SU-DHL-6 (cell line): Measurements from ENCODE around the gene ANKS1B.

Source experiments
- H2AFZ ChIP-seq: fragments of 200-600 bp; sonication (generic); 2 replicates; pipeline ENCODE4 v1.6.1; 2014; ENCODE audit warnings: low read depth, mild to moderate bottlenecking, moderate library complexity, mixed read lengths, antibody characterized with exemption, low read length; ENCODE audit not compliant: severe bottlenecking
- H3F3A ChIP-seq: fragments of 200-600 bp; shearing (Covaris generic); 2 replicates; pipeline ENCODE4 v1.6.0; 2016; ENCODE audit warnings: antibody characterized with exemption, mild to moderate bottlenecking; ENCODE audit not compliant: insufficient read depth
- H3K27ac ChIP-seq: fragments of 200-600 bp; sonication (generic); 2 replicates; pipeline ENCODE4 v1.5.1; 2016; ENCODE audit warnings: low read depth, mild to moderate bottlenecking, low read length, moderate library complexity, mixed read lengths
- H3K27me3 ChIP-seq: fragments of 200-600 bp; sonication (generic), shearing (Covaris generic); 2 replicates; pipeline ENCODE4 v1.6.0; 2014; ENCODE audit warnings: mild to moderate bottlenecking, low read length
- H3K36me3 ChIP-seq: fragments of 200-600 bp; sonication (generic); 2 replicates; pipeline ENCODE4 v1.6.1; 2014; ENCODE audit warnings: mild to moderate bottlenecking, low read length, mixed read lengths
- H3K4me2 ChIP-seq: fragments of 300-600, 200-600 bp; shearing (Covaris generic), sonication (generic); 2 replicates; pipeline ENCODE4 v1.6.0; 2014; ENCODE audit warnings: low read length, low read depth, mild to moderate bottlenecking; ENCODE audit not compliant: poor library complexity, severe bottlenecking
- H3K4me3 ChIP-seq: fragments of 200-600 bp; sonication (generic); 2 replicates; pipeline ENCODE4 v1.5.1; 2014; ENCODE audit warnings: antibody characterized with exemption, low read length, mild to moderate bottlenecking, mixed read lengths; ENCODE audit not compliant: insufficient read depth, poor library complexity, severe bottlenecking
- H3K79me2 ChIP-seq: fragments of 200-600 bp; sonication (generic); 2 replicates; pipeline ENCODE4 v1.6.1; 2014; ENCODE audit warnings: mild to moderate bottlenecking, low read length, moderate library complexity; ENCODE audit not compliant: insufficient read depth
- H3K9ac ChIP-seq: fragments of 200-600 bp; sonication (generic); 2 replicates; pipeline ENCODE4 v1.7.0; 2014; ENCODE audit warnings: mild to moderate bottlenecking, low read length
- H3K9me2 ChIP-seq: fragments of 200-600 bp; sonication (generic); replicated peaks from 2 replicates; pipeline ENCODE4 v1.6.1; 2014; ENCODE audit warnings: low read length; ENCODE audit not compliant: insufficient read depth
- H3K9me3 ChIP-seq: fragments of 200-600 bp; sonication (generic); 2 replicates; pipeline ENCODE4 v1.6.1; 2014; ENCODE audit warnings: low read length, mixed read lengths; ENCODE audit not compliant: insufficient read depth
- H4K20me1 ChIP-seq: fragments of 200-600 bp; sonication (generic); 2 replicates; pipeline ENCODE4 v1.6.1; 2014; ENCODE audit warnings: low read depth, mild to moderate bottlenecking, antibody characterized with exemption, low read length, moderate library complexity, mixed read lengths
- EZH2phosphoT487 ChIP-seq: fragments of 200-600 bp; sonication (generic), shearing (Covaris generic); conservative IDR thresholded peaks from 2 replicates; pipeline ENCODE4 v1.6.1; 2018; ENCODE audit warnings: mild to moderate bottlenecking, antibody characterized with exemption, low read length, moderate library complexity, mixed read lengths
- TF ChIP-seq, protein P1 (sequence below): fragments of 200-600 bp; sonication (generic); IDR thresholded peaks from one replicate; pipeline ENCODE4 v1.5.1; 2017; ENCODE audit warnings: antibody characterized with exemption, mild to moderate bottlenecking, low read length, moderate library complexity; ENCODE audit not compliant: insufficient read depth, poor library complexity, severe bottlenecking

Gene ANKS1B

GRCh38 chr12:98751580-98752115 lies 1233.1 kb downstream of the ANKS1B start:
- no peak overlapping the region for H3K27ac ChIP-seq

DNA sequence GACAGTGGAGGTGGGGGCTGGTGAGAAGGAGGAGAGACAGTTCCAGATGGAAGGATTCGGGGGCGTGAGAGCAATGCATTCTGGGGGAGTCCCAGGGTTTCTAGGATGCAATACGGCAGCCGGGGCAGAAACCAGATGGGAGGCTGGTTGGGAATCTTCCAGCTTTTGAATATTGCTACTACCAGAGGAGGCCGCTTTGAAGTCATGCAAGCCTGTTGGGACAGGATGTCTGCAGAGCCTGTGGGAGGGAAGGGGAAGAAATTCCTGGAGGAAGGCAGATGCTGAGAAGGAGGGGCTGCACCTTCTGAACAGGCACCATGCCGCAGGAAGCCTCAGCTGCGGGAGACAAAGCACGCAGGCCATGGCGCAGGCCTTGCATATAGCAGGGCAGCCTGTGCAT lies 1234.2 kb downstream of the ANKS1B start:
- Histone ChIP-seq H2AFZ (no peak overlapping the region), H3F3A (no peaks in the 10 kb centered on the region), H3K9ac (no peak overlapping the region), H3K9me2 (no peaks in the 10 kb centered on the region), H3K27ac (no peak overlapping the region), H3K4me3 (no peak overlapping the region), H3K27me3 (no peaks in the 10 kb centered on the region), H3K9me3 (no peaks in the 10 kb centered on the region), H3K79me2 (no peaks in the 10 kb centered on the region), H3K36me3 (no peaks in the 10 kb centered on the region), H4K20me1 (no peaks in the 10 kb centered on the region), H3K4me2 (no peak overlapping the region)
- TF ChIP-seq, protein P1, sequence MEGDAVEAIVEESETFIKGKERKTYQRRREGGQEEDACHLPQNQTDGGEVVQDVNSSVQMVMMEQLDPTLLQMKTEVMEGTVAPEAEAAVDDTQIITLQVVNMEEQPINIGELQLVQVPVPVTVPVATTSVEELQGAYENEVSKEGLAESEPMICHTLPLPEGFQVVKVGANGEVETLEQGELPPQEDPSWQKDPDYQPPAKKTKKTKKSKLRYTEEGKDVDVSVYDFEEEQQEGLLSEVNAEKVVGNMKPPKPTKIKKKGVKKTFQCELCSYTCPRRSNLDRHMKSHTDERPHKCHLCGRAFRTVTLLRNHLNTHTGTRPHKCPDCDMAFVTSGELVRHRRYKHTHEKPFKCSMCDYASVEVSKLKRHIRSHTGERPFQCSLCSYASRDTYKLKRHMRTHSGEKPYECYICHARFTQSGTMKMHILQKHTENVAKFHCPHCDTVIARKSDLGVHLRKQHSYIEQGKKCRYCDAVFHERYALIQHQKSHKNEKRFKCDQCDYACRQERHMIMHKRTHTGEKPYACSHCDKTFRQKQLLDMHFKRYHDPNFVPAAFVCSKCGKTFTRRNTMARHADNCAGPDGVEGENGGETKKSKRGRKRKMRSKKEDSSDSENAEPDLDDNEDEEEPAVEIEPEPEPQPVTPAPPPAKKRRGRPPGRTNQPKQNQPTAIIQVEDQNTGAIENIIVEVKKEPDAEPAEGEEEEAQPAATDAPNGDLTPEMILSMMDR, result no peak

More at GRCh38 chr12:98751580-98752115, 1233.1 kb downstream of the ANKS1B start:
- Histone ChIP-seq H3K9me3 (no peaks in the 10 kb centered on the region), H3K9ac (no peak overlapping the region), H3K79me2 (no peaks in the 10 kb centered on the region), H3K4me2 (no peak overlapping the region), H4K20me1 (no peaks in the 10 kb centered on the region), H2AFZ (no peak overlapping the region), H3K4me3 (no peak overlapping the region), H3K9me2 (no peaks in the 10 kb centered on the region), H3F3A (no peaks in the 10 kb centered on the region), H3K36me3 (no peaks in the 10 kb centered on the region), H3K27me3 (no peaks in the 10 kb centered on the region)
- TF ChIP-seq EZH2phosphoT487, result no peak
- TF ChIP-seq, protein P1, result no peak

GRCh38 chr12:98748463-98748862 lies 1236.3 kb downstream of the ANKS1B start:
- Histone ChIP-seq H3K9me2 (no peaks in the 10 kb centered on the region), H2AFZ (no peak overlapping the region), H3K9ac (no peak overlapping the region), H3K36me3 (no peaks in the 10 kb centered on the region), H3K27ac (no peak overlapping the region), H3F3A (no peaks in the 10 kb centered on the region), H3K79me2 (no peaks in the 10 kb centered on the region), H3K4me3 (no peak overlapping the region), H3K27me3 (no peaks in the 10 kb centered on the region), H3K9me3 (no peaks in the 10 kb centered on the region), H4K20me1 (no peaks in the 10 kb centered on the region), H3K4me2 (no peak overlapping the region)
- no peak for TF ChIP-seq EZH2phosphoT487
- TF ChIP-seq, protein P1, result no peak
